ENCODE data around the gene CGB8.
A peak's percentile ranks its signal among the peaks of the same experiment; 100 is the strongest.
"Not testable (repeated sequence)": the region's sequence is repeated elsewhere in the genome, so short reads cannot be mapped to it uniquely, and the experiment has no call there.

The CGB8 gene

DNA sequence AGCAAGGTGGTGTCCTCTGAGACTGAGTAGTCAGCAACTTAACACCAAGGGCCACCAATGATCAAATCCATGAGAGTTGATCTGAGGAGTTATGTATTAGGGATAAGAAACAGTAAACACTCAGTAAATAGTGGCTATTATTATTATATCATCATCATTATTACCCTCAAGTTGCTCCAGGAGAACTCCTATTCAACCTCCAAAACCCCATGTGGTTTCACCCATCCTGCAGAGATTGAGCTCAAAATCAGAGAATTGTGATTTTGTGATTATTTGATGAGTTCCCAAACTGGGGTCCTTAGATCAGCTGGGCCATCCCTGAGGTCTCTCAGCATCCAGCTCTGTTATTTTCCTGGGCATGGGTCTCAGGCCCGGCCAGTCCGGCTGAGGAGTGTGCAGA, 12.1 kb upstream of the CGB8 start:
- no peak for TF ChIP-seq FOXK2 (IDR thresholded peaks at IDR 0.05)
- no peak for TF ChIP-seq ZNF384 (IDR thresholded peaks at IDR 0.05)
- TF ChIP-seq TARDBP (IDR thresholded peaks at IDR 0.05) = no peak
- TF ChIP-seq BHLHE40 (IDR thresholded peaks at IDR 0.05; ENCODE audit: borderline replicate concordance) = no peak
- TF ChIP-seq FOXM1 (IDR thresholded peaks at IDR 0.05; ENCODE audit: borderline replicate concordance) = no peak
- TF ChIP-seq SUZ12 (IDR thresholded peaks at IDR 0.05) = no peak
- TF ChIP-seq L3MBTL2 (conservative IDR thresholded peaks at IDR 0.05) = no peak
- TF ChIP-seq SP1 (IDR thresholded peaks at IDR 0.05) = no peak
- no peak for TF ChIP-seq ELF4 (IDR thresholded peaks at IDR 0.05)
- no peak for TF ChIP-seq FOXA1 (IDR thresholded peaks at IDR 0.05)
- TF ChIP-seq ARNT (IDR thresholded peaks at IDR 0.05) = no peak
- no peak for TF ChIP-seq LEF1 (IDR thresholded peaks at IDR 0.05; ENCODE audit: borderline replicate concordance)
- no peak for TF ChIP-seq CTBP1 (IDR thresholded peaks at IDR 0.05; ENCODE audit: borderline replicate concordance)
- TF ChIP-seq HDGF (IDR thresholded peaks at IDR 0.05; ENCODE audit: borderline replicate concordance) = no peak
- TF ChIP-seq, protein P1, sequence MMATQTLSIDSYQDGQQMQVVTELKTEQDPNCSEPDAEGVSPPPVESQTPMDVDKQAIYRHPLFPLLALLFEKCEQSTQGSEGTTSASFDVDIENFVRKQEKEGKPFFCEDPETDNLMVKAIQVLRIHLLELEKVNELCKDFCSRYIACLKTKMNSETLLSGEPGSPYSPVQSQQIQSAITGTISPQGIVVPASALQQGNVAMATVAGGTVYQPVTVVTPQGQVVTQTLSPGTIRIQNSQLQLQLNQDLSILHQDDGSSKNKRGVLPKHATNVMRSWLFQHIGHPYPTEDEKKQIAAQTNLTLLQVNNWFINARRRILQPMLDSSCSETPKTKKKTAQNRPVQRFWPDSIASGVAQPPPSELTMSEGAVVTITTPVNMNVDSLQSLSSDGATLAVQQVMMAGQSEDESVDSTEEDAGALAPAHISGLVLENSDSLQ (IDR thresholded peaks at IDR 0.05) = no peak
- no peak for TF ChIP-seq NFRKB (IDR thresholded peaks at IDR 0.05)
- ChIA-PET POLR2A (interaction anchor here (0.8 kb wide), 1 partner anchor 67 kb away, joined by 3 read pairs; the partner anchor contains the start of genes GYS1 and RUVBL2), CTCF (no interaction called here)
- DNase-seq (ENCODE audit: extremely low spot score) = no peak

DNA sequence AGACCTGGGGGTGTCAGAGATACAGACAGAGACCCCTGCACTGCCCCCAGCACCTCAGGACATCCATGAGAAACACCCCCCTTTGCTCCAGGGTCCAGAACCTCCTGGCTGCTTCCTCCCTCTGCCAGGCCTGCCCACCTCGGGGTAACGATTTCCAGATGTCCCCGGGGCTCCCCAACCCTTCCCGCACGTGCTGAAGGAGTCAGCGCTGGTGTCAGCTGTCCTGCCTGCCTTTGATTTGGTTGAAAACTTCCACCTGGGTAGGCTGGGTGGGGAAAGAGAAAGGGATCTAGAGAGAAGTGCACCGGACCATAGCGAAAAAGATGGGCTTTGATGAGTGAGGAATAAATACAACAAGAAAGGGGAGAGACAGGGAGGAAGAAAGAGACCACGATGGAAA, 10.1 kb upstream of the CGB8 start:
- TF ChIP-seq SP1 (IDR thresholded peaks at IDR 0.05) (no peak), HDGF (IDR thresholded peaks at IDR 0.05; ENCODE audit: borderline replicate concordance) (no peak), TARDBP (IDR thresholded peaks at IDR 0.05) (no peak), FOXK2 (IDR thresholded peaks at IDR 0.05) (no peak), L3MBTL2 (conservative IDR thresholded peaks at IDR 0.05) (no peak), ELF4 (IDR thresholded peaks at IDR 0.05) (no peak), ZNF384 (IDR thresholded peaks at IDR 0.05) (no peak), NFRKB (IDR thresholded peaks at IDR 0.05) (no peak), CTBP1 (IDR thresholded peaks at IDR 0.05; ENCODE audit: borderline replicate concordance) (no peak)
- ChIA-PET CTCF (interaction anchor here (0.8 kb wide), 1 partner anchor 15 kb away, joined by 3 read pairs; no protein-coding TSS in a partner anchor), POLR2A (no interaction called here)
- DNase-seq (ENCODE audit: extremely low spot score) = no peak

DNA sequence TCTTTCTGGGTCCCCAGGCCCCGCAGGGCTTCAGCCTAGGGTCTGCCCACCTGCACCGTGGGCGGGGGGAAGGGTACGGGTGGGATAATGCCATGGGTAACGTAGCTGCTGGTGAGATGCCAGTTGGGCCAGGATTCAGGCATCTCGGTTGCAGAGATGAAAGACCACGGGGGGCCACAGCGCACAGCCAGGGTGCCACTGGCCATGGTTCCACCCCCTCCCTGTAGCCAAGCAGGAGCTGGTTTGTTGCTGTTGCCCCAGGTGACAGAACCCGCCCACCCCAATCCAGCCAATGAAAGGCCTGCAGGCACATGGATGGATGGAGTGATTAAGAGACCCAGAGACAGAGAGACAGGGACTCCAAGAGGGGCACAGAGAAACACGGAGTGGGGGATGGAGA, 9.7 kb upstream of the CGB8 start:
- no peak for TF ChIP-seq ARNT (IDR thresholded peaks at IDR 0.05)
- TF ChIP-seq, protein P1 (IDR thresholded peaks at IDR 0.05) = peak; percentile 39; the same call in 1 of the 2 replicates
- TF ChIP-seq CTBP1 (IDR thresholded peaks at IDR 0.05; ENCODE audit: borderline replicate concordance) = no peak
- CTCF ChIA-PET = interaction anchor here (0.8 to 1.0 kb wide), 2 partner anchors 15 kb away, joined by 3 to 4 read pairs; no protein-coding TSS in a partner anchor
- DNase-seq (ENCODE audit: extremely low spot score) = peak; percentile 35
- POLR2A ChIA-PET = no interaction called here

DNA sequence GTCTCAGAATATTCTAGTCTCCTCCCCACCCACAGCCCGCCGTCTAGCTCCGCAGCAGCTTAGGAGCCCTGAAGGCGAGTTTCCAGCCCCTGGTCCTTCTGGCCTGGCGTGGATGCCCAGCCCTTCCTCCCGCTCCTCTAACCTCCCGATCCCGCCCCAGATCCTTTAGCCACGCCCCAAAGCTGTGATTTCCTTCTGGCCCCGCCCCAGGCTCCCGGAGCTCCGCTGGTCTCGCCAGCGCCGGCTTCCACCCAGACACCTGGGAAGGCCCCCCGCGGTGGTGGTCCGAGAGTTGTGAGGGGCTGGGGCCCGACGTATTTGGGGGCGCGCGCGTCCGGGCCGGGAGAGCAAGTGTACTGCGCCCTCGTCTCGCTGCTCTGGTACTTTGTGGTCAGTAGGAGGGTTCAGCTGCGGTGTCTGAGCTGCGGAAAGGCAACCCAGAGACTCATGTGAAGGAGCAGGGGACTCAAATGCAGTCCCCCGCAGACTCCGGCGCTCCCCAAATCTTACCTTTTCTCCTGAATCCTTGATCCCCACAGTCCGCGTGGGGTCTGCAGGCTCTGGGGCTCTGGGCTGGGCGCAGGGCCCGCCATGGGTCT, 8.8 kb upstream of the CGB8 start, which contains the start of gene CGB7:
TSS of gene CGB7 (minus strand) at position 114 of the 599 bp plus-strand sequence. CDS start 2,374 bp downstream, outside the sequence.
- peak; percentile 39 for DNase-seq (ENCODE audit: extremely low spot score)
- TF ChIP-seq FOXA1 (IDR thresholded peaks at IDR 0.05) (no peak), ZNF384 (IDR thresholded peaks at IDR 0.05) (no peak), ARNT (IDR thresholded peaks at IDR 0.05) (no peak), FOXM1 (IDR thresholded peaks at IDR 0.05; ENCODE audit: borderline replicate concordance) (no peak), SUZ12 (IDR thresholded peaks at IDR 0.05) (no peak), CTBP1 (IDR thresholded peaks at IDR 0.05; ENCODE audit: borderline replicate concordance) (no peak), L3MBTL2 (conservative IDR thresholded peaks at IDR 0.05) (no peak), SP1 (IDR thresholded peaks at IDR 0.05) (no peak), BHLHE40 (IDR thresholded peaks at IDR 0.05; ENCODE audit: borderline replicate concordance) (no peak), HDGF (IDR thresholded peaks at IDR 0.05; ENCODE audit: borderline replicate concordance) (no peak), TARDBP (IDR thresholded peaks at IDR 0.05) (no peak), ELF4 (IDR thresholded peaks at IDR 0.05) (no peak), LEF1 (IDR thresholded peaks at IDR 0.05; ENCODE audit: borderline replicate concordance) (no peak), NFRKB (IDR thresholded peaks at IDR 0.05) (no peak), FOXK2 (IDR thresholded peaks at IDR 0.05) (no peak)
- TF ChIP-seq, protein P1 (IDR thresholded peaks at IDR 0.05) = no peak
- CTCF ChIA-PET = interaction anchor here (1.0 kb wide), 1 partner anchor 16 kb away, joined by 4 read pairs; no protein-coding TSS in a partner anchor
- POLR2A ChIA-PET = no interaction called here

DNA sequence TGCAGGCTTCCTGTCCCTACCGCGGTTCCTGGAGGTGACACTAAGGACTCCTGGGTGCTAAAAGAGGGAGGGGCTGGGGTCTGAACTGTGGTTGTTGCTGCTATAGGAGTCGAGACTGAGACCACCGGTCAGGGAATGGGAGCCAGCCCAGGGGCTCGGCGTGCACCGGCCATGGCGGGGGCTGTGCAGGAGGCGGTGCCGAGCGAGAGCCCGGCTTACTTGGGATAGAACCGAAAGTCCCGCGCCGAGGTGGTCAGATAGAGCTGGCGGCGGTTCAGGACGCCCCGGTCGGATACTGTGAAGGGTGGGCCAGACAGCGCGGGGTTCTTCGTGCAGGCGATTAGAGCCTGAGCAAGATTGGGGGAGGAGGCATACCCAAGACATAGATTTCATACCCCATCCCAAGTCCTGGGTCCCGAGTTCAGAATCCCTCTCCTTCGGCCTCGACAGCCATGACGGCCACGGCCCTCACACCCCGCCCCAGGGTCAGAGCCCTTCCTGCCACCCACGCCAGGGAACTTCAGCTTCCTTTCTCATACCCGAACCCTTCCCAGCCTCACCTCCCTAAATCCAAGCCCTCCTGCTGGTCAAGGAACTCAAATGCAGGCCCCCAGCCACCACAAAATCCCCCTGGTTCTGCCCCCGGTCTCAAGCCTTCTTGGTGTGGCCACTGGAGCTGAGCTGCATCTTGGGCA, 8.1 kb upstream of the CGB8 start:
- POLR2A ChIA-PET = interaction anchor here (1.2 to 1.4 kb wide), 3 partner anchors 38 to 65 kb away, joined by 3 to 6 read pairs (median 4); partner anchors contain the start of genes GYS1 and RUVBL2
- CTCF ChIA-PET = interaction anchor here (0.8 to 1.2 kb wide), 4 partner anchors 16 to 64 kb away, joined by 3 to 5 read pairs (median 3); partner anchors contain the start of genes GYS1 and RUVBL2

More for the DNA sequence above, 8.1 kb upstream of the CGB8 start:
- DNase-seq (ENCODE audit: extremely low spot score) = not testable (repeated sequence)

Data from HEK293T (cell line).